HG03108 (cell line): ENCODE data around the gene DCLK2.
"Not testable (repeated sequence)": the region's sequence is repeated elsewhere in the genome, so short reads cannot be mapped to it uniquely, and the experiment has no call there.

Source experiments
- ATAC-seq: cut with Tn5 transposase; IDR thresholded peaks from one replicate; pipeline ENCODE4 v1.9.1; 2021; ENCODE audit warnings: moderate library complexity; ENCODE audit not compliant: unreplicated experiment

Gene DCLK2

GRCh38 chr4:150145090-150145945 is 67.1 kb downstream of the DCLK2 start:
- no peak for ATAC-seq

GRCh38 chr4:150145946-150146340 is 67.7 kb downstream of the DCLK2 start:
- no peak for ATAC-seq

- ATAC-seq: no peak
Measured at GRCh38 chr4:150149381-150149780, 71.1 kb downstream of the DCLK2 start.

GRCh38 chr4:150150629-150151062 is 72.4 kb downstream of the DCLK2 start:
- ATAC-seq: no peak

- no peak for ATAC-seq
Measured at GRCh38 chr4:150152766-150153165, 74.5 kb downstream of the DCLK2 start.

GRCh38 chr4:150155391-150155790 is 77.1 kb downstream of the DCLK2 start:
- ATAC-seq: no peak

GRCh38 chr4:150156543-150156942 is 78.3 kb downstream of the DCLK2 start:
- ATAC-seq: no peak

GRCh38 chr4:150158041-150158440 is 79.8 kb downstream of the DCLK2 start:
- ATAC-seq: no peak

- ATAC-seq: no peak
Measured at GRCh38 chr4:150160473-150160872, 82.2 kb downstream of the DCLK2 start.

- no peak for ATAC-seq
Measured at GRCh38 chr4:150161109-150161508, 82.9 kb downstream of the DCLK2 start.

- not testable (repeated sequence) for ATAC-seq
Measured at GRCh38 chr4:150162020-150162419, 83.8 kb downstream of the DCLK2 start.

- ATAC-seq: no peak
Measured at GRCh38 chr4:150164055-150164454, 85.8 kb downstream of the DCLK2 start.

GRCh38 chr4:150164956-150165629 is 86.8 kb downstream of the DCLK2 start:
- ATAC-seq: no peak

GRCh38 chr4:150167054-150167453 is 88.8 kb downstream of the DCLK2 start:
- ATAC-seq: no peak

GRCh38 chr4:150173432-150173861 is 95.2 kb downstream of the DCLK2 start:
- ATAC-seq: no peak

GRCh38 chr4:150173982-150174398 is 95.7 kb downstream of the DCLK2 start:
- no peak for ATAC-seq

- ATAC-seq: no peak
Measured at GRCh38 chr4:150176547-150176946, 98.3 kb downstream of the DCLK2 start.

- ATAC-seq: no peak
Measured at GRCh38 chr4:150178161-150178560, 99.9 kb downstream of the DCLK2 start.

- no peak for ATAC-seq
Measured at GRCh38 chr4:150181536-150181935, 103.3 kb downstream of the DCLK2 start.

GRCh38 chr4:150182794-150183193 is 104.5 kb downstream of the DCLK2 start:
- ATAC-seq: no peak

- not testable (repeated sequence) for ATAC-seq
Measured at GRCh38 chr4:150185033-150185432, 106.8 kb downstream of the DCLK2 start.

GRCh38 chr4:150192986-150193385 is 114.7 kb downstream of the DCLK2 start:
- no peak for ATAC-seq
